ENCODE measurements around the gene NHERF2.

NHERF2 gene

DNA sequence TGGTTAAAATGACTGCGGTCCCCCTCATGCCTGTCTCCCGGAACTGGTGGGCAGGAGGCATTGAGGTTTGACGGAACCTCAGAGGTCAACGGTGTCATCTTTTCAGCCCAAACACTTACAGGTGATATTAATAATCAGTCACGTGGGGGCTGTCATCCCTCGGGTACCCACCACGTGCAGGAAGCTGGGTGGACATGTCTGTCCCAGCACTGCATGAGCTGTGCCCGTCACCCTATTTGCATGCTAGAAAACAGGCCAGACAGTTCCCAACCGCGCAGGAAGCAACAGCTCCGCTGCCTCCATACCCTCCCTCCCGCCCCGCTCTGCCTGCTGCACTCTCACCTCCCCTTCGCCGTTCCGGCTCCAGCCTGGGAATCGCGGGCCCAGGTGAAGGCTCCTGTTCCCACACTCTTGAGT, 35.6 kb upstream of the NHERF2 start:
- no peak for DNase-seq (ENCODE audit: low spot score)

DNA sequence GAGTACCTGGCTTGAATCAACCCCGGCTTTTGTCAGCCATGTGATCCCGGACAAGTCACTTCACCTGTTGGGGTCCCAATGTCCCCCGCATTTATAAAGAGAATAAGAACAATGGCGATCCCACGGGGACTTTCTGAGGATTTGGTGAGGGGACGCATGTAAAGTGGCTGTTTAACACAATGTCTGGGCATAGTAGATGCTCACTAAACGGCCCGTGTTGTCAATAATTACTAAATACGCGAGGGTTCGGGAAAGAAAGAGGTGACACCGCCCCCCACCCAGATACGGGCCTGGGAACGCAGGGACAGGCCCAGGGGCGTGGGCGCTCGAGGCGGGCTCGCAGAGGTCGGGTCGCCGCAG, 35.1 kb upstream of the NHERF2 start:
- DNase-seq (ENCODE audit: low spot score), result no peak

DNA sequence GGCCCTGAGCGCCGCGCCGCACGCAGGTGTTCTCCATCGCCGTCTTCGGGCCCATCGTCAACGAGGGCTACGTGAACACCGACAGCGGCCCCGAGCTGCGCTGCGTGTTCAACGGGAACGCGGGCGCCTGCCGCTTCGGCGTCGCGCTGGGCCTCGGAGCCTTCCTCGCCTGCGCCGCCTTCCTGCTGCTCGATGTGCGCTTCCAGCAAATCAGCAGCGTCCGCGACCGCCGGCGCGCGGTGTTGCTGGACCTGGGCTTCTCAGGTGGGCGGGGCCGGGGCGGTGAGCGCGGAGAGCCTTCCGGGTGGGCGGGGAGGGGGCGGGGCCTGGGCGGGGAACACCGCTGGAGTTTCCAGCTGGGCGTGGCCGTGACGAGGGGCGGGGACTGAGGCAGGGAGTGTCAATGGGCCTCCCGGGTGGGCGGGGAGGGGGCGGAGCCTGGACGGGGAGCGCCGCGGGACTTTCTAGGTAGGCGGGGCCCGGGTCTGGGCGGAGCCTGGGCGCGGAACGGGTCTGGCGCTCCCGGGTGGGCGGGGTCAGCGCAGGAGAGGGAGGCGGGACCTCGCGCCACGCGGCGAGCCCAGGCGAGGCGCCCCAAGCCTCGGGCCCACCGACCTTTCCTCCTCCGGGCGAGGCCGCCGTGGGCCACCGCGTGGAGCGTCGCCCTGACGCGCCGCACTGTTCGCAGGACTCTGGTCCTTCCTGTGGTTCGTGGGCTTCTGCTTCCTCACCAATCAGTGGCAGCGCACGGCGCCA, 34.6 kb upstream of the NHERF2 start:
- DNase-seq (ENCODE audit: low spot score), result peak; percentile 83

DNA sequence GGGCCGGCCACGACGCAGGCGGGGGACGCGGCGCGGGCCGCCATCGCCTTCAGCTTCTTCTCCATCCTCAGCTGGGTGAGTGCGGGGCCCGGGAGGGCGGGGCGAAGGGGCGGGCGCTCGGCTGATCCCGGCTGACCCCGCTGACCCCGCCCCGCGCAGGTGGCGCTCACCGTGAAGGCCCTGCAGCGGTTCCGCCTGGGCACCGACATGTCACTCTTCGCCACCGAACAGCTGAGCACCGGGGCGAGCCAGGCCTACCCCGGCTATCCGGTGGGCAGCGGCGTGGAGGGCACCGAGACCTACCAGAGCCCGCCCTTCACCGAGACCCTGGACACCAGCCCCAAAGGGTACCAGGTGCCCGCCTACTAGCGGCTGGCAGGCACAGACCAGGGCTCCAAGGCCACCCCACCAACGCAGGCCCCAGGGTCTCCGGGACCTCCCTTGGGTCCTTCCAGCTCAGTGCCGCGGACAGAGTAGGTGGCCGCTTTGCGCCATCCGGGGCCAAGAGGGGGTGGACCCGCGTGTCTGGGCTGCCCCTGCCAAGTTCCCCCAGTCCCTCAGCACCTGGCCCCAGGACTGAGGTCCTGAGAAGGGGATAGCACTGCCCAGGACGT, 33.9 kb upstream of the NHERF2 start:
- DNase-seq (ENCODE audit: low spot score), result no peak

DNA sequence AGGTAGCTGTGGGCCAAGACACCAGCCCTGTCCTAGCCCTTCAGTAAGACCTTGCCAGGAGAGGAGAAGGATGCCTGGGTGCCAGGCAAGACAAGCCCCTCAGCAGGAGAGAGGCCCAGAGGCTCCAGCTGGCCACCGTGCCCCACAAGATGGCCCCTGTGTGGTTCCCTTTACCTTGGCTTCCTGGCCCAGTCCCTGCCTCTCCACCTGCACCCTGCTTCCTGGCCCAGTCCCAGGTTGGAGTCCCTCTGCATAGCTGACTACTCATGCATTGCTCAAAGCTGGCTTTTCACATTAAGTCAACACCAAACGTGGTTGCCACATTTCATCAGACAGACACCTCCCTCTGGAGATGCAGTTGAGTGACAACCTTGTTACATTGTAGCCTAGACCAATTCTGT, 33.0 kb upstream of the NHERF2 start:
- DNase-seq (ENCODE audit: low spot score), result no peak

DNA sequence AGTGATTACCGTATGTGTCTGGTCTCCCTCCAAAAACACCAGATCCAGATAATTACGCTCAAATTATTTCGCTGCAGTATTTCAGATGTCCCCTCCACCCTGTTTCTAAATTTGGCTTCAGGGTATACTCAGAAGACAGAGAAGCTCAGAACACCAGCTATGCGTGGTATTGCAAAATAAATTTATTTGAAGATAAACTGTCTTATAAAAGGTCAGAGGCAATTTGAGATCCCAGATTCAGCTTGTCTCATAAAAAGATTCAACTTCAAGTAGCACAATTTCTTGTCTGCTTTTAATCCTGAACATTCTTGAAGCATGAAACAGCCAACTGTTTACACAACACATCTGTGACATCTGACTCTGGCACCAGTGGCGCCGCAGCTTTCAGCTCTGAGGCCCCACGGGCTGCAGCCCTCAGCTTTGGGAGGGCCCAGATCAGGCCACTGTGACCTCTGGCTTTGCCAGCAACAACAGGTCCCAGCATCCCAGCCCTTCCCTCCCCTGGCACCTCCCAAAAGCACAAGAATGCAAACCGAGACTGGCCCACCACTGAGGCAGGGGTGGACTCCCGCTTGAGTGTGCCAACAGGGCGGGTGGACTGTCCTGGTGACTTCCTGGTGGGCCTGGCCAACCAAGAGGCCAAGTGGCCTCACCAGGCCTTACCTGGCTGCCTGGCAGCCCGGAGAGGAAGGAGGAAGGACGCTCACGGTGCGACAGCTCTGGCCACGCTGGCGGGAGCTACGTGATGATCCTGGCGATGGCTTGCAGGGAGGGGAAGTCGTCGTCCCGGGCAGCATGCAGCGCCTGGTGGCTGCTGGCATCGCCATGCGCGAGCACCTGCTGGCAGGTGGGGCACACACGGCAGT, 29.0 kb upstream of the NHERF2 start:
- DNase-seq (ENCODE audit: low spot score), result no peak

DNA sequence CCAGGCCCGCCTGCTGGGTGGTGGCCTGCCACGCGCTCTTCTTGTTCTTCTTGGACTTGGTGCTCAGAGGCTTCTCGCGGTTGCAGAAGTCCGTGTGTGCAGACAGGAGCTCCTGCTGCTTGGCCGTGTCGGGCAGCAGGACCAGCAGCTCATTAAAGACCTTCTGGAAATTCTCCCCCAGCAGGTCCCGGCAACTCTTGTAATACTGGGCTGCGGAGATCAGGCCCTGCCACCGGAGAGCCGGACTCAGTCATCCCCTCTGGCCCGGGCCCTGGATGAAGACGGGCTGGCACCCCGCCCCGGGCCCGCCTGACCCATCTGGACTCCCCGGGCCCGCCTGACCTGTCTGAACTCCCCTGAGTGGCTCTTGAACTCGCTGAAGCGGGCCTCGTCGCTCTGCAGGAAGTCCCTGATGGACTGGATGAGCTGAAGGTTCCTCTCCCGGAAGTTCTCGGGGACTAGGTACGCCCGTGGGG, 28.3 kb upstream of the NHERF2 start:
- DNase-seq (ENCODE audit: low spot score), result no peak

DNA sequence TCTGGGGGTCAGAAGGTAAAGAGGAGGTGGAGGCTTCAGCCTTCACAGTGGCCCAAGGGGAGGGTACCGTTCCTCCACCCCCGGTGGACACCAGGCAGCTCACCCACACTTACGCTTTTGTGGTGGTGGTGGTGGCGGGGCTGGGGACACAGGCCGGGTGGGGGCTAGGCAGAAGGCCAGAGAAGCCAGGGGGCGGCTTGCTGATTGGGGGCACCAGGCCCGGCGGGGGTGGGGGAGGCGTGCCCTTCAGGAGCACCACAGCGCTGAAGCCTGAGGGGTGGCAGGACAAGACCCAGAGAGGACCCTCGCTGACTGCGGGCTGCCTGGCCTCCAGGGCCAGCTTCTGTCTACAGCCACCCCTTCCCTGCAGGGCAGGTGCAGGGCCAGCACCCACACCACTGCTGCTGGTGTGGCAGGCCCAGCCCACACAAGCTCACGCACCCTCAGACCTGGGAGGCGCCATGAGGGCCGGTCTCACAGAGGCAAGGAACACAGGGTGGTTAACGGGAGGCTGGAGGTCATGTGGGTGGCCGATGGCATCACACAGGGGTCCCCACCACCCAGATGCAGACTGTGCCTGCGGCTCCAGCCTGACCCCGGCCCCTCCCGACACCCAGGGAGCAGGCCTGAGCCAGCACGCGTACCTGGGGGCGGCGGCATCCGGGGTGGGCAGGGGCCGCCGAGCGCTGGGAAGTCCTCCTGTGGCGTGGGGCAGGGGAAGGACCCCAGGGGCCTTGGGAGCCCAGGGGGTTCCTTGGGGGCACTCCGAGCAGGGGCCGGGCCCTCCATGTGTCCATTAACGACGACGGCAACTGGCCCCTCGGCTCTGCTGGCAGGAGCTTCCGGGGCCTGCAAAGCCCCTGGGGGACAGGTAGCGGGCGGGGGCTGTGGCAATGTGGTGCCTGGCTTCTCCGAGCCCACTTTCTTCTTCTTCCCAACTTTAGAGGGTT, 27.6 kb upstream of the NHERF2 start:
- no peak for DNase-seq (ENCODE audit: low spot score)

DNA sequence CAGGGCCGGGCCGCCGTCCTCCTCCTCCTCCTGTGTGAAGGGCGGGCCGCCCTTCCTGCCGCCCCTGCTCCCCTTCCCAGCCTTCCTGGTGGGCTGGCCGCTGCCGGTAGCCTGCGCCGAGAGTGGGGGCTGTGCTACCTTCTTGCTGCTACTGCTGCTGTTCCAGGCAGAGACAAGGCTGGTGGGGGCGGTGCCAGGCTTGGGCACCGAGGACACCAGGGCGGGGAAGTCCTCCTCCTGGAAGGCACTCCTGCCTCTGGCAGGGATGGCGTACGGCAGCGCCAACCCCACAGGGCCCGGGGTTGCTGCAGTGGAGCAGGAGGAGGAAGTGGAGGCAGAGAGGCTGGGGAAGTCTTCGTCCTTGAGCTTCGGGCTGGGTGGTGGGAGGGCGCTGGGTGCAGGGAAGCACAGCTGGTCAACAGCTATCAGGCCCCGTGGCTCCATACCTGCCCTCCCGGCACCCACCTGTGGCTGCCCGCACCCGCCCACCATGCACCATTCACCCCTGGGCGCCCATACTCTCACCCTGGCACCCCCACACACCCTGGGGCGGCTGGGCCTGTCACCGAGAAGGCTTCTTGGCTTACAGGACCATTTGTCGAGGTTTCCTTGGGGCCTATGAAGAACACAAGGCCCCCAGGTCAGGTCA, 26.7 kb upstream of the NHERF2 start:
- DNase-seq (ENCODE audit: low spot score), result no peak

DNA sequence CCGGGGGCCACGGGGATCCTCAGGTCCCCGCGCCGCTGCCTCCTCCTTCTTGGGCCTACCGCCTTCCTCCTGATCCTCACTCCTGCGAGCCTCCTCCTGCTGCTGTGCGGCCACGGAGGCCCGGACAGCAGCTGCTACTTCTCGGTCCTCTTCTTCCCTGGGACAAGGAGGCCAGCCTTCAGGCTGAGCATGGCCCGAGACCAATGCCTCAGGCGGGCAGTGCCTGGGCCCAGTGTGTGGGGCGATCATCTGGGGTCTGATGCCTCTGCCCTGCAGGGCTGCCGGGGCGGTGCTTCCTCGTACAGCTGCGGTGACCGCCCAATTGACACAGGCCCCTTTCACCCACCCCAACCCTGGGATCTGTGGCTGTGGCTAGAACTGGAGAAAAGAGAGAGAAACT, 25.7 kb upstream of the NHERF2 start:
- DNase-seq (ENCODE audit: low spot score), result no peak

DNA sequence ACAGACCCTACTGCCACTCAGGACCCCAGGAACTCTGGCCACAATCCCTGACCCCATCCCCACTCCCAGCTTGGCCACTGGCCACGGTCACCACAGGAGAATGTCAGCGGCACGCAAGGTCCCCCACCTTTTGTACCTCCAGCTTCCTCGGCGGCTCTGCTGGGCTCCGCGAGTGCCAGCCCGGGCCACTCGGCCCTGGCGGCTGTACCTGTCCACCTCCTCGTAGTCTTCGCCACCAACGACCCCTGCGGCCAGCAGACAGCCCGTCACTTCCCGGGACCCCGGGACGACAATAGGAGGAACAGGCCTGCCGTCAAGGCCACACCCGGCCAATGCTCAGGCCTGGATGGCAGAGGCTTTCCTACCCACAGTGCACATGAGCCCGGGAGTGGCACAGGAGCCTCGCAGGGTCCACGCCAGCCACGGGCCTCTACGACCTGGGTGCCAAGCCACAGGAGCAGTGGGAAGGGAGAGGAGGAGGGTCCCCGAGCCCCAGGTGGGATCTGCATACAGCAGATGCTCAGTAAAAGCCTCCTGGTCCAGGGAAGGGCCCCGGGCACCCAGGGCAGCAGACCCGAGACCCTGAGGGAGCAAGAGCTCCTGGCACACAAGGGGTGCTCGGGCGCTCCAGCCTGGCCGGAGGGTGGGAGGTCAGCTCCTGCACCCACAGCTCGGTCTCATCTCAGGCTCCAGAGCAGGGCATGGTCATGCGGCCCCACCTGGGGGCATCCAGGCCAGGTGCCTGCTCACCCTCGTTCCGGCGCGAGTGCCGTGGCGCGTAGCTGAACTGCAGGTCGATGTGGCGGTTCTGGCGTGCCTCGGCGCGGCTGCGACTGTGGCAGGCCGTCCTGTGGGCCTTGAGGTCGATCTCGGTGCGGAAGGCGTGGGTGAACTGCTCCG, 25.0 kb upstream of the NHERF2 start:
- no peak for DNase-seq (ENCODE audit: low spot score)

DNA sequence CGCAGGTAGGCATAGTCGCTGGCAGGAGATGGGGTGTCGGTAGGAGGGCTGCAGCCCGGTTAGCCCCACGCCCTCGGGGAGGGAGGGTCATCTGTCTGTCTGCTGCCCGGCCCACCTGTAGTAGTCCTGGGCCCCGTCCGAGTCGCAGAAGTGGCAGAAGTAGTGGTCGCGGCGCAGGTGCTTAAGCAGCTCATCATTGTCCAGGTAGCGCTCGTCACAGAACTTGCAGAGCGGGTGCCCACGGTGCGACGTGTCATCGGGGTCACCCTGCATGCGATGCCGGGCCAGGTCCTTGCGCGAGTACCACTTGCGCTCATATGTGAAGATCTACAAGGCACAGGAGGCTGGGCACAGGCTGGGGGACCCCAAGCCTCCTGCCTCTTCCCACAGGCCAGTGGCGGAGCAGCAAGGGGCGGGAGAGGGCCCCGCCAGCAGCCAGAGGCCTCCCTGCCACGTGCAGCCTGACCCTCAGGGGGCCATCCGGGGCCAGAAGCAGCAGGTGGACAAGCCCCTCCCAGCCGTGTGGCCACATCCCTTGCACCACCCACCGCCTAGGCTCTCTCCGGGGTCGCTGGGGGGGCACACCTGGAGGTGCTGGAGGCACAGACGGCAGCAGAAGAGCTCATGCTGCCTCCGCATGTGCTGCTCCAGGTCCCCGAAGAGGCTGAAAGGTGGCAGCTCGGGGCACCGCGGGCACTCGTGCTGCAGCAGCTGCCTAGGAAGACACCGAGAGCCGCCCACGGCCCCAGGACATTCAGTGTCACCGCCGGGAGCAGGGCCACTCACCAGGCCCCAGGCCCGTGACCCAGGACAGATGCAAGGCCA, 24.1 kb upstream of the NHERF2 start:
- DNase-seq (ENCODE audit: low spot score), result no peak

DNA sequence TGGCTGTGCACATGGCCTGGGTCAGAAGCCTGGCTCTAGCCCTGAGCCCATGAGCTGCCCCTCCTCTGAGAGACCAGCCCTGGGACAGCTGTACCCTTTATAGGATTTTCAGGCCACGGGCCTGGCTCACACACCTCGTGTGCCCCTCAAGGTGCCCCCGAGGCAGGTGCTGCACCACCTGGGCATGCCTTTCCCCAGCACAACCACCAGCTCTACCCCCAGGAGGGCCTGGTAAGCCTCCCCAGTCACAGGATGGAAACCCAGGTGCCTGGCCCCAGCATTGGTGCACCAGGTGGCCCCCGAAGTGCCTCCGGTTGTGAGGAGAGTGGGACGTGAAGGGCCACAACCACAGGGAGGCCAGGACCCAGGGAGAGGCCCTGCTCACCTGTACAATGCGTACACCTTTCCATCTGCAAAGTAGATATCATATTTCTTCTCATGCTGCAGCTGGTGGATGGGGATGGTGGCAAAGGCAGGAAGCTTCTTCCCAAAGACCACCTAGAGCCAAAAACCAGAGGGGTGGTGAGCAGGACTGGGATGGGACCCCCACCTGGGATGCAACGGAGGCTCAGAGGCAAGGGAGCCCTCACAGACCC, 23.4 kb upstream of the NHERF2 start:
- DNase-seq (ENCODE audit: low spot score), result no peak

DNA sequence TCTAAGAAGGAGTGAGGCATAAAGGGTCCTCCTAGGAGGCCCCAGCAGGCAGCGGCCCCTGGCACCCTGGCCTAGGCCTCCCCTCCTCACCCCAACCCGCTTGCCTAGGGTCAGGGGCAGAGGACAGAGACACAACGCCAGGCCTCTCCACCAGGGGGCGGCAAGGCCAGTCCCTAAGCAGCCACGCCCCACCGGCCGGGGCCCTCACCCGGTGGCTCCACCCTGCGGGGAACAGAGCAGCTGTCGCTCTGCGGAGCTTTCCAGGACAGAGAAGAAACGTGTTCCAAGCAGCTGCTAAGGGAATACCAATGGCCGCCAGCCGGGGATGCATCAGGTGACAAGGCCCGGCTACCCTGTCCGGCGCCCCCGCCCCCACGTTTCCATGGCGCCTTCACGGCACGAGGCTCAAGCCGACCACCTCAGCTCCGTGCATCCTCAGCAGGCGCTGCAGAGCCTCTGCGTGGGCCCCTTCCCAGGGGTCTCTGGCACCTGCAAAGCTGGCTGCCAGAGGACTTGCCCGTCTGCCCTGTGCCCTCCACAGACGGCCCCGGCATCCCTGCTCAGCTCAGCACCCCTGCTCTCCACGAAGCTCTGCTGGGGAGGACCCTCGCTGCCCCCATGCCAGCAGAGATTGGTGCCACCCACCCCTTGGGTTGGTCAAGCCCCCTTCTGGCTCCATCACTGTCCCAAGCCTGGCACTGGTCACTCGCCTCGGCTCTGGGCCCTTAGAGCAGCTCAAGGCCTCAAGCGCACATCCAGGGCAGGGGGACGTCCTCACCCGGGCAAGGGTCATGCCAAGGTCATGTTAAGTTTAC, 22.7 kb upstream of the NHERF2 start:
- DNase-seq (ENCODE audit: low spot score), result peak; percentile 73

DNA sequence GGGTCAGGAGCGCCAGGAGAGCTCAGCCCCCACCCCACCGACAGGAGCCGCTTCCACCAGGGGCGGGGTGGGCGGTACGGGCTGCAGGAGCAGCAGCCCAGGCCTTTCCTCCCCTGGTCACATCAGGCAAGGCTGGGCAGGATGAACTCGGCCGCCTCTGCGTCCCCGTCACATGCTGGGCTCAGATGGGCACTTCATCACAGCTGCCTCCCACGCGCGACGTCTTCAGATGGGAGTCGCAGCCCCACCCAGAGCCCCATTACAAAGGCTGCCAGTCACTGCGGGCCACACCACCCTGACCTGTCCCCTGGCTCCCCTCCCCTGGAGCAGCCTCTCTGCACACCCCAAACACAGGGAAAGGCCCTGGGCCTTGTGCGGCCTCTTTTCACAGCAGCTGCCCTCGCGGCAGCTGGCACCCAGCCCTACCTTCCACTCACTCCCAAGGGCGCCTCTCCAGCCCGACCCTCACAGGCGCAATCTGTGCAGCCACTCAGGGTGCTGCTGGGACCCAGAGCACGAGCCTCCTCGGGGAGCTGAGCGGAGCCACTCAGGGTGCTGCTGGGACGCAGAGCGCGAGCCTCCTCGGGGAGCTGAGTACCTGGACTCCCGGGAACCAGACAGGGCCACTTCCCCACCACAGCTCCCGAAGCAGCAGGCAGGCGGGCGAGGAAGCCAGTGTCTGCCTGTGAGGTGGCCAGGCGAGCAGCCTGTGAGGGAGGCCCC, 21.7 kb upstream of the NHERF2 start:
- DNase-seq (ENCODE audit: low spot score), result no peak

DNA sequence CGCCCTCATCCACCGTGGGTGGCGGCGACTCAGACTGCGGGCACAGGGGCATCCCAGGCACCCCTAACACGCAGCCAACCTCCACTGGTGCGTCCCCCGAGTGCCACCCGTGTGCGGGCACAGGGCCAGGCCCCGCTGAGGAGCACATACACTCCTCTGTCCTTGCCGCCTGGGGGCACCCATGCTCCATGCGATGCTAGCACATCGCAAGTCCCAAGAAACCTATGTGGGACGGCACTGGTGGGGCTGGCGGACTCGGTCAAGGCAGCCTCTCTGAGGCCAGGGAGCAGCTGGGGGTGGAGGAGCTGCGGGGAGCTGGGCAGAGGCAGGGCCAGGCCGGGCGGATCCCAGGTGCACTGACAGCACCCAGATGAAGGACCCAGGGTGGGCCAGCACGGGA, 21.1 kb upstream of the NHERF2 start:
- DNase-seq (ENCODE audit: low spot score), result no peak

DNA sequence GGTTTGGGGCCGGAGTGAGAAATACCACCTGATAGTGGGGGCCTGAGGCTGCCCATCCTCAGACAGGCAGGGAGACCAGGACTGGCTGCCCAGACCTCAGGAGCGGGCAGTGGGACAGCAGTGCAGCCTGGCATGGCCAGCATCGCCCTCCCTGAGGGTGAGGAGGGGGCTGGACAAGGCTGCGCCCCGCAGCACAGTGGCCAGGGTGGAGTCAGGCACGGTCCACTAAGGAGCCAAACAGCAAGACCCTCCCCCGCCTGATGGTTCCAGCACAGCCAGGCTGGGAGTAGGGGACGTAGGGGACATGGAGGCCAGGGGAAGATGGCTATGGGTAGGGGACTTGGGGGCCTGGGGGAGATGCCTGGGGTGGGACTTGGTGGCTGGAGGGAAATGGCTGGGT, 20.4 kb upstream of the NHERF2 start:
- DNase-seq (ENCODE audit: low spot score), result no peak

All from Ammon's horn (tissue), 1 donor.